Erythroblast (primary cell): ENCODE results near the gene APLP2.
"Not testable (repeated sequence)": the region's sequence is repeated elsewhere in the genome, so short reads cannot be mapped to it uniquely, and the experiment has no call there.

Experiments
- DNase-seq, 2 experiments: peaks; one replicate each; lab custom pipeline; 2025; lab: John Stamatoyannopoulos, UW
- GATA1 ChIP-seq: IDR thresholded peaks from 2 replicates; pipeline ENCODE4 v1.6.1; 2011; ENCODE audit warnings: low read depth, mild to moderate bottlenecking, control low read depth, low read length, moderate library complexity
- POLR2A ChIP-seq: IDR thresholded peaks from 2 replicates; pipeline ENCODE4 v1.6.1; 2011; ENCODE audit warnings: mild to moderate bottlenecking, low read length

The APLP2 gene

GRCh38 chr11:130088919-130089673 is 19.4 kb downstream of the APLP2 start:
- TF ChIP-seq POLR2A (no peak), GATA1 (no peak)

GRCh38 chr11:130089674-130090073 is 20.0 kb downstream of the APLP2 start:
- TF ChIP-seq GATA1 (no peak), POLR2A (no peak)
- peak; percentile 72 to 78 for DNase-seq

More at GRCh38 chr11:130088919-130089673, 19.4 kb downstream of the APLP2 start:
- DNase-seq, result peak; percentile 21 to 50

GRCh38 chr11:130090517-130090916 is 20.8 kb downstream of the APLP2 start:
- not testable (repeated sequence) for DNase-seq

GRCh38 chr11:130091169-130091568 is 21.5 kb downstream of the APLP2 start:
- not testable (repeated sequence) for DNase-seq

GRCh38 chr11:130092661-130093060 is 23.0 kb downstream of the APLP2 start:
- DNase-seq, result peak; percentile 50 to 62
- no peak for TF ChIP-seq GATA1

GRCh38 chr11:130094614-130095013 is 24.9 kb downstream of the APLP2 start:
- TF ChIP-seq GATA1 (no peak), POLR2A (no peak)
- peak in 1 of 2 experiments; percentile 51 for DNase-seq

GRCh38 chr11:130095326-130095725 is 25.6 kb downstream of the APLP2 start:
- peak; percentile 86 to 95 for DNase-seq
- TF ChIP-seq GATA1 (peak; percentile 42), POLR2A (peak; percentile 24)

- no peak for DNase-seq
- TF ChIP-seq POLR2A (no peak), GATA1 (no peak)
These were observed 26.3 kb downstream of the APLP2 start for GRCh38 chr11:130096042-130096441.

- TF ChIP-seq POLR2A (no peak), GATA1 (no peak)
- no peak for DNase-seq
These were observed 27.1 kb downstream of the APLP2 start for GRCh38 chr11:130096823-130097222.

GRCh38 chr11:130097285-130097684 is 27.6 kb downstream of the APLP2 start:
- no peak for DNase-seq
- TF ChIP-seq GATA1, result no peak
- no peak for TF ChIP-seq POLR2A

GRCh38 chr11:130099356-130099755 is 29.7 kb downstream of the APLP2 start:
- TF ChIP-seq GATA1 (no peak), POLR2A (no peak)
- DNase-seq, result no peak

GRCh38 chr11:130100381-130101095 is 30.8 kb downstream of the APLP2 start:
- DNase-seq, result no peak
- TF ChIP-seq GATA1 (no peak), POLR2A (no peak)

GRCh38 chr11:130101661-130102060 is 32.0 kb downstream of the APLP2 start:
- no peak for DNase-seq
- TF ChIP-seq POLR2A (no peak), GATA1 (no peak)

GRCh38 chr11:130102301-130103249 is 32.9 kb downstream of the APLP2 start:
- TF ChIP-seq POLR2A (no peak), GATA1 (no peak)
- DNase-seq, result no peak
